ENCODE data around the gene GCN1. TPM values are rescaled to one million over a fixed set of nuclear protein-coding genes. Genes with fewer than 3 reads are reported as not detected.

Gene GCN1
- polyA plus RNA-seq, 1 donor (not counting 4 experiments of a cell fraction or from before 2014, with no cell fraction given) = 34.1 TPM

GRCh38 chr12:120239776-120240494, 45.4 kb upstream of the GCN1 start:
- DNase-seq (ENCODE audit: low read depth, low spot score) (no peak), FAIRE-seq (no peak)
- Histone ChIP-seq H4K20me1 (ENCODE audit: control insufficient read depth, extremely low read depth, insufficient read depth, low read length) (peaks cover 33% of the 10 kb centered on the region), H3K36me3 (ENCODE audit: control insufficient read depth in 2 of 2, extremely low read depth in 1 of 2, insufficient read depth in 2 of 2, low read length in 2 of 2) (peaks cover 33 to 36% of the 10 kb centered on the region in 2 experiments), H3K27ac (ENCODE audit: control insufficient read depth, insufficient read depth, low read length) (no peak overlapping the region), H3K9ac (ENCODE audit: control insufficient read depth, extremely low read depth, insufficient read depth, low read length) (no peak overlapping the region), H3K79me2 (ENCODE audit: control insufficient read depth, insufficient read depth, low read length) (peaks cover 96% of the 10 kb centered on the region), H3K4me3 (ENCODE audit: control insufficient read depth in 2 of 3, extremely low read depth in 1 of 3, insufficient read depth in 2 of 3, low read depth in 1 of 3, low read length in 3 of 3) (no peak overlapping the region), H3K4me1 (ENCODE audit: control insufficient read depth, extremely low read depth, insufficient read depth, low read length) (peaks cover 88% of the 10 kb centered on the region), H2AFZ (ENCODE audit: control insufficient read depth, low read length) (no peak overlapping the region), H3K27me3 (ENCODE audit: control insufficient read depth, extremely low read depth, insufficient read depth, low read length) (no peaks in the 10 kb centered on the region), H3K9me3 (ENCODE audit: control insufficient read depth, low read depth, low read length) (no peaks in the 10 kb centered on the region), H3K4me2 (ENCODE audit: control insufficient read depth, extremely low read depth, insufficient read depth, low read depth, low read length) (no peak overlapping the region), H3K9me1 (ENCODE audit: control insufficient read depth, extremely low read depth, insufficient read depth, low read length) (peaks cover 9% of the 10 kb centered on the region)
- TF ChIP-seq EZH2 (IDR thresholded peaks at IDR 0.05; ENCODE audit: low read length) (no peak), CTCF (optimal IDR thresholded peaks at IDR 0.05 in 1 of 3, IDR thresholded peaks at IDR 0.05 in 1 of 3, conservative IDR thresholded peaks at IDR 0.05 in 1 of 3; ENCODE audit: extremely low read depth in 1 of 3, insufficient read depth in 2 of 3, low read length in 3 of 3) (no peak)
- dilution Hi-C loops (cut with MboI; ENCODE audit: extremely low pct_ligation_motif_present, low sequenced_read_pairs) = no loop called here

DNA sequence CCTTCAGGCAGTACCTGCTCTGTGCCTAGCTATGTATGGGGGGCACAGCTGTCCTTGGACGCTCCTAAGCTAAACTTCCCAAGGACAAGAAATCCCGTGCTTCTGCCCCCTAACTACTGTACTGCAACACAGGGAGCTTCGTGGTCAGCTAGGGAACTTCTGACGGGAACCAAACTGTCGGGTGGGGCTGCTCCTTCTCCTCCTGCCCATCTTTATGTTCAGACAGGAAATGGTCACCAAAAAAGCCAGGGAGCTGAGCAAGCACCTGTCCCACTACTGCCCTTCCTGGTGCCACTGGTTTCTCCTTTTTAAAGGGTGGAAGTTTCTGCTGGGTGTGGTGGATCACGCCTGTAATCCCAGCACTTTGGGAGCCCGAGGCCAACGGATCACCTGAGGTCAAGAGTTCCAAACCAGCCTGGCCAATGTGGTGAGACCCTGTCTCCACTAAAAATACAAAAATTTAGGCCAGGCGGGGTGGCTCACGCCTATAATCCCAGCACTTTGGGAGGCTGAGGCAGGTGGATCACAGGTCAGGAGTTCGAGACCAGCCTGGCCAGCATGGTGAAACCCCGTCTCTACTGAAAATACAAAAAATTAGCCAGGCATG, 44.4 kb upstream of the GCN1 start:
- DNase-seq (ENCODE audit: low read depth, low spot score) (no peak), FAIRE-seq (no peak)
- Histone ChIP-seq H3K9me3 (ENCODE audit: control insufficient read depth, low read depth, low read length) (no peaks in the 10 kb centered on the region), H3K79me2 (ENCODE audit: control insufficient read depth, insufficient read depth, low read length) (peaks cover 98% of the 10 kb centered on the region), H4K20me1 (ENCODE audit: control insufficient read depth, extremely low read depth, insufficient read depth, low read length) (peaks cover 39% of the 10 kb centered on the region), H3K4me1 (ENCODE audit: control insufficient read depth, extremely low read depth, insufficient read depth, low read length) (peaks cover 95% of the 10 kb centered on the region), H3K9ac (ENCODE audit: control insufficient read depth, extremely low read depth, insufficient read depth, low read length) (no peak overlapping the region), H2AFZ (ENCODE audit: control insufficient read depth, low read length) (no peak overlapping the region), H3K27ac (ENCODE audit: control insufficient read depth, insufficient read depth, low read length) (peak overlapping the region; percentile 97), H3K4me2 (ENCODE audit: control insufficient read depth, extremely low read depth, insufficient read depth, low read depth, low read length) (peak overlapping the region; percentile 73), H3K4me3 (ENCODE audit: control insufficient read depth in 2 of 3, extremely low read depth in 1 of 3, insufficient read depth in 2 of 3, low read depth in 1 of 3, low read length in 3 of 3) (no peak overlapping the region), H3K9me1 (ENCODE audit: control insufficient read depth, extremely low read depth, insufficient read depth, low read length) (peaks cover 16% of the 10 kb centered on the region), H3K27me3 (ENCODE audit: control insufficient read depth, extremely low read depth, insufficient read depth, low read length) (no peaks in the 10 kb centered on the region), H3K36me3 (ENCODE audit: control insufficient read depth in 2 of 2, extremely low read depth in 1 of 2, insufficient read depth in 2 of 2, low read length in 2 of 2) (peaks cover 32 to 43% of the 10 kb centered on the region in 2 experiments)
- TF ChIP-seq EZH2 (IDR thresholded peaks at IDR 0.05; ENCODE audit: low read length) (no peak), CTCF (optimal IDR thresholded peaks at IDR 0.05 in 1 of 3, IDR thresholded peaks at IDR 0.05 in 1 of 3, conservative IDR thresholded peaks at IDR 0.05 in 1 of 3; ENCODE audit: extremely low read depth in 1 of 3, insufficient read depth in 2 of 3, low read length in 3 of 3) (no peak)
- dilution Hi-C loops (cut with MboI; ENCODE audit: extremely low pct_ligation_motif_present, low sequenced_read_pairs) = no loop called here
